Measurements from ENCODE around the gene PAPSS1. TPM values are rescaled to one million over a fixed set of nuclear protein-coding genes. Genes with fewer than 3 reads are reported as not detected.

The PAPSS1 gene
- total and polyA plus RNA-seq, 9 of the 15 experiments (the other 6 are each of a cell fraction or from before 2014, with no cell fraction given) = 21.1 to 53.9 (median 41.9) TPM

DNA sequence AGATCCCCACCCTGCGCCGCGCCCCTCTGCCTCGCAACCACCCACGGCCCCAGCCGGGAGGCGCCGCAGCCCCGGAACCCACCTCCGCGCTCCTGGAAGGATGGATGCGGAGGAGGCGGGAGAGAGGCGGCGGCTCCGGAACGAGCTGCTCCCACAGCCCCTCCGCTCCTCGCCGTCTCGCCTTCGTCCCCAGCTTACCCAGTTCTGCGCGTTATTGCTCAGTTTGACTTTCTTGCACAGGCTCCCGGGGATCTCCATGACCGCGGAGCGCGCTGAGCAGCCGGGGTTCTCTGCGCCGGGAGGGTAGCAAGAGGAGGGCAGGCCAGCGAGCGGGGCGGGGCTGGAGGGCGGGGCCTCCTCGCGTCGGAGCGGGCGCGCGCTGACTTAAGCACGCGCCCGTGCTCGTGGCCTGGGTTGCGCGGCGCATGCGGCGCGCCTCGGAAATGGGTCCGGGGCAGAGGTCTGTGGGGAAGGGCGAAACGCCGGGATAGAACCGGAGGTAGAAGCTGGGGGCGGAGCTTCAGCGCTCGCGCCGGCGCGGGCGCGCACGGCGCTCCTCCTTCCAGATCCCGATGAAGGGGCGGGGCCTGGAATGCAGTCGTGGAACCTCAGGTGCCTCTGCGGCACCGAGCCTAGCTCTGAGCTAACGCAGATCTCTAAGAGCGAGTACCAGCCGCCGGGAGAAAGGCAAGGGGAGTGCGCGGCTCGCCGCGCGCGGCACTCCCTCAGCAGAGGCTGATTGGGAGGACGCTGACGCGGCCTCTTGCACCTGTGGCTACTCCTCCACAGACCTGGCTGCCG, at the start of gene PAPSS1 (continued):
- TF ChIP-seq, protein P1, sequence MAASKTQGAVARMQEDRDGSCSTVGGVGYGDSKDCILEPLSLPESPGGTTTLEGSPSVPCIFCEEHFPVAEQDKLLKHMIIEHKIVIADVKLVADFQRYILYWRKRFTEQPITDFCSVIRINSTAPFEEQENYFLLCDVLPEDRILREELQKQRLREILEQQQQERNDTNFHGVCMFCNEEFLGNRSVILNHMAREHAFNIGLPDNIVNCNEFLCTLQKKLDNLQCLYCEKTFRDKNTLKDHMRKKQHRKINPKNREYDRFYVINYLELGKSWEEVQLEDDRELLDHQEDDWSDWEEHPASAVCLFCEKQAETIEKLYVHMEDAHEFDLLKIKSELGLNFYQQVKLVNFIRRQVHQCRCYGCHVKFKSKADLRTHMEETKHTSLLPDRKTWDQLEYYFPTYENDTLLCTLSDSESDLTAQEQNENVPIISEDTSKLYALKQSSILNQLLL (CRISPR knock-in tag; IDR thresholded peaks at IDR 0.05; ENCODE audit: borderline replicate concordance) = no peak
- TF ChIP-seq CBFA2T2 (conservative IDR thresholded peaks at IDR 0.05) (no peak), MED1 (CRISPR knock-in tag; IDR thresholded peaks at IDR 0.05; ENCODE audit: borderline replicate concordance) (no peak), HSF4 (CRISPR knock-in tag; IDR thresholded peaks at IDR 0.05; ENCODE audit: borderline replicate concordance) (no peak), NFIX (CRISPR knock-in tag; IDR thresholded peaks at IDR 0.05; ENCODE audit: low read depth) (no peak), ZNF780A (CRISPR knock-in tag; IDR thresholded peaks at IDR 0.05) (no peak), CAMTA2 (CRISPR knock-in tag; conservative IDR thresholded peaks at IDR 0.05) (no peak), ZBED1 (IDR thresholded peaks at IDR 0.05) (no peak), OTX1 (CRISPR knock-in tag; IDR thresholded peaks at IDR 0.05) (no peak), NELFE (IDR thresholded peaks at IDR 0.05; ENCODE audit: insufficient read depth, insufficient read length) (no peak), ZNF324 (CRISPR knock-in tag; IDR thresholded peaks at IDR 0.05) (no peak), HMGN3 (IDR thresholded peaks at IDR 0.05; ENCODE audit: borderline replicate concordance, extremely low read depth, insufficient read length, low read depth, low read length) (peak; percentile 39), HNRNPL (IDR thresholded peaks at IDR 0.05; ENCODE audit: low read depth, low read length) (no peak), ZNF280A (IDR thresholded peaks at IDR 0.05; ENCODE audit: low read depth, partially characterized antibody) (no peak), SMARCC2 (IDR thresholded peaks at IDR 0.05; ENCODE audit: low read depth) (no peak), NUFIP1 (IDR thresholded peaks at IDR 0.05; ENCODE audit: partially characterized antibody) (no peak), SRSF9 (IDR thresholded peaks at IDR 0.05; ENCODE audit: borderline replicate concordance, low read depth, low read length) (no peak), SREBF2 (CRISPR knock-in tag; IDR thresholded peaks at IDR 0.05) (no peak), HEY1 (CRISPR knock-in tag; IDR thresholded peaks at IDR 0.05; ENCODE audit: borderline replicate concordance) (no peak)
- TF ChIP-seq, protein P2, sequence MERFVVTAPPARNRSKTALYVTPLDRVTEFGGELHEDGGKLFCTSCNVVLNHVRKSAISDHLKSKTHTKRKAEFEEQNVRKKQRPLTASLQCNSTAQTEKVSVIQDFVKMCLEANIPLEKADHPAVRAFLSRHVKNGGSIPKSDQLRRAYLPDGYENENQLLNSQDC (CRISPR knock-in tag; IDR thresholded peaks at IDR 0.05) = no peak
- TF ChIP-seq, protein P3, sequence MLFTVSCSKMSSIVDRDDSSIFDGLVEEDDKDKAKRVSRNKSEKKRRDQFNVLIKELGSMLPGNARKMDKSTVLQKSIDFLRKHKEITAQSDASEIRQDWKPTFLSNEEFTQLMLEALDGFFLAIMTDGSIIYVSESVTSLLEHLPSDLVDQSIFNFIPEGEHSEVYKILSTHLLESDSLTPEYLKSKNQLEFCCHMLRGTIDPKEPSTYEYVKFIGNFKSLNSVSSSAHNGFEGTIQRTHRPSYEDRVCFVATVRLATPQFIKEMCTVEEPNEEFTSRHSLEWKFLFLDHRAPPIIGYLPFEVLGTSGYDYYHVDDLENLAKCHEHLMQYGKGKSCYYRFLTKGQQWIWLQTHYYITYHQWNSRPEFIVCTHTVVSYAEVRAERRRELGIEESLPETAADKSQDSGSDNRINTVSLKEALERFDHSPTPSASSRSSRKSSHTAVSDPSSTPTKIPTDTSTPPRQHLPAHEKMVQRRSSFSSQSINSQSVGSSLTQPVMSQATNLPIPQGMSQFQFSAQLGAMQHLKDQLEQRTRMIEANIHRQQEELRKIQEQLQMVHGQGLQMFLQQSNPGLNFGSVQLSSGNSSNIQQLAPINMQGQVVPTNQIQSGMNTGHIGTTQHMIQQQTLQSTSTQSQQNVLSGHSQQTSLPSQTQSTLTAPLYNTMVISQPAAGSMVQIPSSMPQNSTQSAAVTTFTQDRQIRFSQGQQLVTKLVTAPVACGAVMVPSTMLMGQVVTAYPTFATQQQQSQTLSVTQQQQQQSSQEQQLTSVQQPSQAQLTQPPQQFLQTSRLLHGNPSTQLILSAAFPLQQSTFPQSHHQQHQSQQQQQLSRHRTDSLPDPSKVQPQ (CRISPR knock-in tag; IDR thresholded peaks at IDR 0.05; ENCODE audit: borderline replicate concordance) = no peak

Data from K562 (cell line).